H1 (cell line): Measurements from ENCODE around the gene PRKCD. TPM values are rescaled to one million over a fixed set of nuclear protein-coding genes. Genes with fewer than 3 reads are reported as not detected.

Experiments
- CTCF ChIA-PET: fragments of 300-600 bp; sonication (Branson Sonifier 250); formaldehyde crosslinking; loops from one replicate; lab custom pipeline; 2021; ENCODE audit not compliant: partially characterized antibody; lab: Charles Lee
- POLR2A ChIA-PET: fragments of 300-600 bp; sonication (Branson Sonifier 250); formaldehyde crosslinking; loops from one replicate; lab custom pipeline; 2021; ENCODE audit warnings: inconsistent platforms; ENCODE audit not compliant: partially characterized antibody; lab: Charles Lee
- DNase-seq, 2 experiments: peaks; one replicate each; pipeline versions ENCODE4 v3.0.0 to v3.0.0-alpha.2; 2010 to 2022; ENCODE audit warnings: low spot score in 2 of 2, low read depth in 1 of 2, mixed read lengths in 1 of 2
- FAIRE-seq: peaks from 2 replicates; lab custom pipeline; 2011; peaks lifted over from hg19 to GRCh38; lab: Jason Lieb, UNC
- H2AFZ ChIP-seq: 2 replicates; pipeline ENCODE4 v1.8.1; 2012; ENCODE audit warnings: low read length, inconsistent platforms
- H2AK5ac ChIP-seq: 2 replicates; pipeline ENCODE4 v1.6.1; 2013; ENCODE audit warnings: low read depth, low read length
- H2BK120ac ChIP-seq: replicated peaks from 2 replicates; pipeline ENCODE3; 2013; ENCODE audit warnings: low read depth, low read length, inconsistent platforms
- H2BK12ac ChIP-seq: 2 replicates; pipeline ENCODE4 v1.6.1; 2013; ENCODE audit warnings: low read depth, low read length
- H2BK15ac ChIP-seq: 2 replicates; pipeline ENCODE4 v1.6.1; 2013; ENCODE audit warnings: low read length
- H2BK20ac ChIP-seq: 2 replicates; pipeline ENCODE4 v1.6.1; 2013; ENCODE audit warnings: low read length
- H2BK5ac ChIP-seq: 2 replicates; pipeline ENCODE4 v1.6.1; 2013; ENCODE audit warnings: low read depth, low read length
- H3K14ac ChIP-seq: 2 replicates; pipeline ENCODE4 v1.6.1; 2013; ENCODE audit warnings: inconsistent platforms; ENCODE audit not compliant: insufficient read length
- H3K18ac ChIP-seq: 2 replicates; pipeline ENCODE4 v1.6.1; 2013; ENCODE audit warnings: low read length; ENCODE audit errors: extremely low read depth
- H3K23ac ChIP-seq: 2 replicates; pipeline ENCODE4 v1.6.1; 2013; ENCODE audit warnings: inconsistent platforms; ENCODE audit not compliant: insufficient read length
- H3K23me2 ChIP-seq: 2 replicates; pipeline ENCODE4 v1.6.1; 2013; ENCODE audit warnings: low read depth, low read length
- H3K27ac ChIP-seq: 2 replicates; pipeline ENCODE4 v1.6.1; 2011; ENCODE audit warnings: low read depth, low read length, inconsistent platforms
- H3K27me3 ChIP-seq, 4 experiments: replicated peaks in 1 of 4; 1 replicate in 1 of 4; 2 replicates in 3 of 4; pipeline versions ENCODE4 v1.6.1 to v1.8.1; 2011 to 2013; ENCODE audit warnings: low read length in 3 of 4, mild to moderate bottlenecking in 3 of 4, inconsistent platforms in 2 of 4, mixed read lengths in 2 of 4, moderate library complexity in 1 of 4; ENCODE audit not compliant: control insufficient read depth in 3 of 4, insufficient read depth in 3 of 4; ENCODE audit errors: extremely low read depth in 1 of 4
- H3K36me3 ChIP-seq, 4 experiments: 2 replicates each; pipeline versions ENCODE4 v1.6.1 to v1.8.1; 2011 to 2013; ENCODE audit warnings: mild to moderate bottlenecking in 4 of 4, low read length in 3 of 4, moderate library complexity in 2 of 4, control low read depth in 1 of 4, inconsistent platforms in 1 of 4; ENCODE audit not compliant: insufficient read depth in 4 of 4, control insufficient read depth in 2 of 4
- H3K4ac ChIP-seq: replicated peaks from 2 replicates; pipeline ENCODE3; 2013; ENCODE audit warnings: low read length, low read depth, mixed read lengths, inconsistent platforms; ENCODE audit not compliant: insufficient read length
- H3K4me1 ChIP-seq, 4 experiments: replicated peaks in 1 of 4; 1 replicate in 1 of 4; 2 replicates in 3 of 4; pipeline versions ENCODE4 v1.6.1 to v1.8.1; 2011 to 2013; ENCODE audit warnings: low read length in 3 of 4, inconsistent platforms in 2 of 4, mixed read lengths in 1 of 4; ENCODE audit not compliant: insufficient read depth in 4 of 4, control insufficient read depth in 3 of 4
- H3K4me2 ChIP-seq, 2 experiments: 2 replicates each; pipeline versions ENCODE4 v1.6.1 to v1.8.1; 2011 to 2013; ENCODE audit warnings: low read depth in 2 of 2, low read length in 2 of 2, control low read depth in 1 of 2, inconsistent platforms in 1 of 2, mild to moderate bottlenecking in 1 of 2; ENCODE audit not compliant: insufficient read depth in 1 of 2
- H3K4me3 ChIP-seq, 4 experiments: fragments of 200-600, 300-600 bp in 1 of 4; sonication (generic), shearing (Covaris generic), sonication (Bioruptor Twin) in 1 of 4; 2 replicates each; pipeline versions ENCODE4 v1.5.1 to v1.8.1; 2011 to 2016; ENCODE audit warnings: low read length in 4 of 4, low read depth in 3 of 4, control low read depth in 2 of 4, inconsistent platforms in 2 of 4, mild to moderate bottlenecking in 2 of 4, mixed read lengths in 1 of 4, moderate library complexity in 1 of 4; ENCODE audit not compliant: insufficient read depth in 2 of 4; ENCODE audit errors: extremely low read depth in 1 of 4
- H3K56ac ChIP-seq: replicated peaks from 2 replicates; pipeline ENCODE3; 2013; ENCODE audit warnings: low read depth, mild to moderate bottlenecking, mixed read lengths, low read length, inconsistent platforms; ENCODE audit not compliant: insufficient read length
- H3K79me1 ChIP-seq: 2 replicates; pipeline ENCODE4 v1.6.1; 2013; ENCODE audit warnings: low read depth, low read length, control low read depth
- H3K79me2 ChIP-seq, 2 experiments: 2 replicates each; pipeline versions ENCODE4 v1.6.1 to v1.8.1; 2012 to 2013; ENCODE audit warnings: low read length in 2 of 2, mild to moderate bottlenecking in 2 of 2, inconsistent platforms in 1 of 2; ENCODE audit not compliant: insufficient read depth in 2 of 2, control insufficient read depth in 1 of 2
- H3K9ac ChIP-seq, 4 experiments: replicated peaks in 1 of 4; 1 replicate in 1 of 4; 2 replicates in 3 of 4; pipeline versions ENCODE4 v1.6.1 to v1.8.1; 2011 to 2013; ENCODE audit warnings: low read depth in 3 of 4, low read length in 3 of 4, control low read depth in 2 of 4, mild to moderate bottlenecking in 2 of 4, moderate library complexity in 2 of 4, inconsistent platforms in 1 of 4; ENCODE audit errors: extremely low read depth in 1 of 4
- H3K9me3 ChIP-seq, 2 experiments: 2 replicates each; pipeline versions ENCODE4 v1.6.1 to v1.8.1; 2012 to 2013; ENCODE audit warnings: mild to moderate bottlenecking in 2 of 2, moderate library complexity in 2 of 2, control low read depth in 1 of 2, inconsistent platforms in 1 of 2, low read depth in 1 of 2, low read length in 1 of 2, mixed read lengths in 1 of 2; ENCODE audit not compliant: insufficient read depth in 2 of 2
- H4K20me1 ChIP-seq, 2 experiments: replicated peaks in 1 of 2; 2 replicates each; pipeline versions ENCODE3 to v1.8.1; 2011 to 2013; ENCODE audit warnings: inconsistent platforms in 2 of 2, low read length in 2 of 2, mild to moderate bottlenecking in 1 of 2; ENCODE audit not compliant: insufficient read depth in 2 of 2, control insufficient read depth in 1 of 2
- H4K5ac ChIP-seq: 2 replicates; pipeline ENCODE4 v1.6.1; 2013; ENCODE audit warnings: low read length, low read depth, mixed read lengths, inconsistent platforms; ENCODE audit not compliant: insufficient read length
- H4K8ac ChIP-seq: 2 replicates; pipeline ENCODE4 v1.8.0; 2013; ENCODE audit warnings: mild to moderate bottlenecking, moderate library complexity, low read length, inconsistent platforms; ENCODE audit not compliant: insufficient read depth; ENCODE audit errors: extremely low read depth
- H4K91ac ChIP-seq: replicated peaks from 2 replicates; pipeline ENCODE3; 2013; ENCODE audit warnings: low read length, mixed read lengths, inconsistent platforms; ENCODE audit not compliant: insufficient read length
- E2F6 ChIP-seq: IDR thresholded peaks from 2 replicates; pipeline ENCODE4 v1.6.1; 2012; ENCODE audit warnings: inconsistent platforms
- GTF2F1 ChIP-seq: IDR thresholded peaks from 2 replicates; pipeline ENCODE4 v1.6.1; 2012; ENCODE audit warnings: low read depth, low read length, improper control_type of control experiment, borderline replicate concordance
- KDM1A ChIP-seq: fragments of 200-600, 300-600 bp; sonication (generic); IDR thresholded peaks from 2 replicates; pipeline ENCODE4 v1.7.1; 2016; ENCODE audit warnings: mild to moderate bottlenecking, low read length, borderline replicate concordance
- NANOG ChIP-seq: IDR thresholded peaks from 2 replicates; pipeline ENCODE4 v1.6.1; 2011; ENCODE audit warnings: low read length, low read depth, mild to moderate bottlenecking, inconsistent platforms; ENCODE audit not compliant: insufficient read depth, poor library complexity, severe bottlenecking
- RBBP5 ChIP-seq: IDR thresholded peaks from 2 replicates; pipeline ENCODE4 v1.7.1; 2012; ENCODE audit warnings: low read depth, mild to moderate bottlenecking, inconsistent platforms, low read length, moderate library complexity, borderline replicate concordance
- RFX5 ChIP-seq: IDR thresholded peaks from 2 replicates; pipeline ENCODE4 v1.6.1; 2011; ENCODE audit warnings: low read depth, low read length, improper control_type of control experiment, borderline replicate concordance
- TBP ChIP-seq: IDR thresholded peaks from 2 replicates; pipeline ENCODE4 v1.6.1; 2011; ENCODE audit warnings: low read depth, low read length, improper control_type of control experiment
- WGBS, 2 experiments: shearing (Covaris generic) in 1 of 2; methylation state at CpG; one replicate each; pipeline versions ENCODE4 v1.1.6 to v1.1.7; 2013 to 2015; ENCODE audit warnings: low lambda C conversion rate in 2 of 2, mixed read lengths in 2 of 2, inconsistent platforms in 1 of 2, low coverage in 1 of 2, missing lambda C conversion rate in 1 of 2; ENCODE audit not compliant: insufficient replicate concordance in 2 of 2, insufficient coverage in 1 of 2, insufficient read length in 1 of 2; ENCODE audit errors: extremely low coverage in 1 of 2, missing lambda C conversion rate in 1 of 2; 5-methylcytosine and 5-hydroxymethylcytosine counted together
- polyA plus RNA-seq, 7 experiments: library from polyadenylated mRNA; depleted of rRNA in 3 of 7; stranded (reverse) in 5 of 7; unstranded in 2 of 7; fragments of >200 nt in 5 of 7; fragments of 200-250 nt in 2 of 7; gene quantifications; 1 replicate in 5 of 7; 2 replicates in 1 of 7; 4 replicates in 1 of 7; pipeline versions ENCODE4 v1.2.1 to v1.2.3, GENCODE V29; 2011 to 2013; ENCODE audit warnings: missing spikeins in 2 of 7, mixed read lengths in 2 of 7
- total RNA-seq: library from RNA; stranded (reverse); fragmentation: NEBNext Ultra II Directional; extraction: Animal tissue kit (Norgen Biotek cat#: 25700); gene quantifications from 2 replicates; pipeline ENCODE4 v1.2.1, GENCODE V29; 2021
- TF ChIP-seq, protein P1 (sequence below): IDR thresholded peaks from 2 replicates; pipeline ENCODE4 v1.6.1; 2011; ENCODE audit warnings: low read depth, mild to moderate bottlenecking, low read length; ENCODE audit not compliant: insufficient read depth

The PRKCD gene
- total and polyA plus RNA-seq, 2 of the 8 experiments (the other 6 are each of a cell fraction or from before 2014, with no cell fraction given): 22.6 to 23.9 TPM

DNA sequence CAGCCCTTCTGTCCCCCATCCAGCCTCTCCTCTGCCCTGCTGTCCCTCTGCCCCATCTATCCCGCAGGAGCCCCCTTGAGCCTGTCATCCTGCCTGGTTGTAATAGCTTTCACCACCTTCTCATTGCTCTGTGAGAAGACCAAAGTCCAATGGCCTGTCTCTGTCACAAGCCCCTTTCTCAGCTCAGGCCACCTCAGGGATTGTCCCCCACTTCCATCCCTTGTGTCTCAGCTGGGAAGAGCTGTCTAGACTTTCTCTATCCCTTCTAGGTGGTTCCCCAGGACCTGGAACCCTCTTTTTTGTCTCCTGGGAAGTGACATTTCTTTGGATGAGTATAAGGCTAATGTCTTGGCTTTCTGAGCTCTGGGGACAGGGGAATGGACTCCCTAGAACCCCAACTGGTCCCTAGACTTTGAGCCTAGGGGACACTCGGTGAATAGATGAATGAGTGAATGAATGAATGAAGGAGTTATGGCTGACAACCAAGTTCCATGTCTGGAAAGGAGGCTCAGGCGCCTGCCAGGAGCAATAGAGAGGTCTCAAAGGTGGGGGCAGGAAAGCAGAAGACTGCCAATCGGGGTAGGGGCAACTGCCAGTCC lies 849 bp upstream of the PRKCD start:
- peaks cover 0 to 17% (median 6%) of the 10 kb centered on the region in 4 experiments; a peak in 3 of 7 replicates for H3K27me3 ChIP-seq
- peak overlapping the region; percentile 10 for H3K4ac ChIP-seq
- no peak overlapping the region for H2BK120ac ChIP-seq
- peaks cover 3 to 8% of the 10 kb centered on the region in 2 experiments for H4K20me1 ChIP-seq
- WGBS, 2 experiments: 45% methylated on average over 4 of the region's 4 CpGs; no CpG with 5 or more reads in 1 of the 2 experiments
- H4K91ac ChIP-seq: no peak overlapping the region
- no peak overlapping the region for H2BK12ac ChIP-seq
- ChIA-PET CTCF (interaction anchor here (0.7 to 4.0 kb wide), 13 partner anchors 9 to 50 kb away, joined by 3 to 30 read pairs (median 5); partner anchors contain the start of gene RFT1), POLR2A (interaction anchor here (0.8 to 7.4 kb wide), 6 partner anchors 10 to 58 kb away, joined by 3 to 56 read pairs (median 3); no protein-coding TSS in a partner anchor)
- no peak overlapping the region for H2BK5ac ChIP-seq
- peaks cover 3 to 35% (median 21%) of the 10 kb centered on the region in 4 experiments for H3K4me1 ChIP-seq
- peaks cover 14% of the 10 kb centered on the region for H3K23me2 ChIP-seq
- TF ChIP-seq, protein P1, sequence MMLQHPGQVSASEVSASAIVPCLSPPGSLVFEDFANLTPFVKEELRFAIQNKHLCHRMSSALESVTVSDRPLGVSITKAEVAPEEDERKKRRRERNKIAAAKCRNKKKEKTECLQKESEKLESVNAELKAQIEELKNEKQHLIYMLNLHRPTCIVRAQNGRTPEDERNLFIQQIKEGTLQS: no peak
- no peak for TF ChIP-seq GTF2F1
- TF ChIP-seq KDM1A: no peak
- no peak for TF ChIP-seq TBP
- TF ChIP-seq NANOG: no peak
- no peak for TF ChIP-seq RFX5
- no peak for TF ChIP-seq E2F6
- TF ChIP-seq RBBP5: 0 out of 2 replicates have a peak, but pooled peaks have one; percentile 15
- peaks cover 14% of the 10 kb centered on the region for H3K79me1 ChIP-seq
- H3K27ac ChIP-seq: no peak overlapping the region
- no peak overlapping the region for H4K8ac ChIP-seq
- H3K56ac ChIP-seq: no peak overlapping the region
- FAIRE-seq: no peak
- 0 out of 2 replicates have a peak overlapping the region, but pooled peaks have one; percentile 43 for H3K18ac ChIP-seq
- H2AK5ac ChIP-seq: no peak overlapping the region
- H4K5ac ChIP-seq: no peak overlapping the region
- no peaks in the 10 kb centered on the region for H3K9me3 ChIP-seq
- no peak overlapping the region for H3K9ac ChIP-seq
- no peaks in the 10 kb centered on the region for H3K36me3 ChIP-seq
- no peak for DNase-seq
- no peak overlapping the region for H3K23ac ChIP-seq
- peaks cover 0 to 9% of the 10 kb centered on the region in 2 experiments; a peak in 1 of 4 replicates for H3K79me2 ChIP-seq
- peak overlapping the region in 3 of 4 experiments; percentile 71 to 94 (median 73); a peak in 5 of 8 replicates for H3K4me3 ChIP-seq
- H3K14ac ChIP-seq: no peak overlapping the region
- H3K4me2 ChIP-seq: peak overlapping the region; percentile 87 to 93
- 0 out of 2 replicates have a peak overlapping the region, but pooled peaks have one; percentile 2 for H2BK15ac ChIP-seq
- no peak overlapping the region for H2BK20ac ChIP-seq
- no peak overlapping the region for H2AFZ ChIP-seq
